Measurements from ENCODE around the gene GLMP. TPM values are rescaled to one million over a fixed set of nuclear protein-coding genes. Genes with fewer than 3 reads are reported as not detected.

Gene GLMP
- total RNA-seq, 1 experiment from 2014 or later: 135 TPM

DNA sequence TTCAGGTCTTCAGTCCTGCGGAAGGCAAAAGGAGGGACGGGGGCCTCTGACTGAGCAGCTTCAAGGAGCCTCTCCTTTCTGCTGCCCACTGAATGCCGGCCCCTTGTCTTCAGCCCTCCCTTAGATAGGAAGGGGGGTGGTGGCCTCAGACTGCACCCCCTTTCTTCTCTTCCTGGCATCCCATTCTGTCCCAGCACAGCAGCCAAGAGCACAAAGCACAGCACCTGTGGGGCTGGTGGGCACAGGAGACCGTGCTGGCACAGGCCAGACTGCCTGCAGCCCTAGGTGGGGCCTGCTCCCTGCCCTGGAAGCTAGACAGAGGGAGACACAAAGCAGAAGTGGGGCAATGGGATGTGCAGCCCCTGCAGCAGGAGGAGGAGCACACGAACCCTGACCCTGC lies 45.9 kb downstream of the GLMP start:
- DNase-seq (ENCODE audit: low spot score): no peak

DNA sequence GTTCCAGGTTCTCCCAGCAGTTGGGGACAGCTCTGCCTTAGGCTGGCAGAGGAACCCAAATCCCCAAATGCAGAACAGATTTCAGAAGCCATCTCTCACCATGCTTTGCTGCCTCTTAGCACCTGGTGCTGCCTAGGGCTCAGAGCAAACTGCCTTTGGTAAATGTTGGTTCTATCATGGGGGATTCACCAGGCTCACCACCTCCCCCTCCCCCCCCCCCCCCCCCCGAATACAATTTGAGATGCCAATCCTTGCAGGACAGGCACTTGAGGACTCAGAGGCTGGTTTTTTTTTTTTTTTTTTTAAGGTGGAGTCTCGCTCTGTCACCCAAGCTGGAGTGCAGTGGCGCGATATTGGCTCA lies 47.2 kb downstream of the GLMP start:
- DNase-seq (ENCODE audit: low spot score): no peak

DNA sequence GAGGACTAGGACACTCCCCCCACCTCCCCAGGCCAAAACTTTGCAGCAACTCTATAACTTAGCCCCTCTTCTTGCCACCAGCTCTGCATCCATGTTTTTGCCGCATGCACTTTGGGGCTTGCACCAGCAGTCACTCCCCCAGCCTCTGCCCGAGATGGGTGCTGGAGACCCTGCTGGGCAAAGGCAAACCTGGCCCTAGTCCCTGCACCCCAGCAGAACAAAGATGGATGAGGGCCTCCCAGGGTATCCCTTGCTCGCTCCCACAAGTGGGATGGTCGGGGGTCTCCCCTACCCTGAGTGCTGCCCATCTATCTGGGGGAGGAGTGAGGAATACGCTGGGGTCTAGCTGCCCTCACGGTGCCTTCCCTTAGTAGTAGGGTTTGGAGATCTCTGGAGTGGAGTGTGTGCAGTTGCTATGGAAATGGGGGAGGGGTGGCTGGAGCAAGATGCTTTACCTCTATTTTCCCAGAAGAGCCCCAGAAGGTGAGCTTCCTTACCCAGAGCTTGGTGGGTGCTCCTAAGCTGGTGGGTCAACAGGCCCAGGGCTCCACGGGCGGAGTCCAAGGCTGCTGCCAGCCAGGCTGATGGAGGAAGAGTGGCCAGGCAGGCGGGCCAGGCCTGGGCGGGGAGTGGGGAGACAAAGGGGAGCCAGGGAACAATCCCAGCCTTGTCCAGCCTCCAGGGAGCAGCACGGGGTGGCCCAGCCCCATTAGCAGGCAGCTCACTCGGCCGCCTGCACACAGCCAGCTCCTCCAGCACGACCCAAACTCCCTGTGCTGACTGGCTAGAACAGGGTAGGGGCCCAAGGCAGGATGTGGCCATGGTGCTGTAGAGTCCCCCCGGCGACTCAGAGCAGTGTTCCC lies 47.8 kb downstream of the GLMP start, which contains the start of gene PAQR6:
TSS of gene PAQR6 (minus strand) at position 597 of the 863 bp plus-strand sequence. CDS start 1,325 bp downstream, outside the sequence.
- DNase-seq (ENCODE audit: low spot score): peak; percentile 41

DNA sequence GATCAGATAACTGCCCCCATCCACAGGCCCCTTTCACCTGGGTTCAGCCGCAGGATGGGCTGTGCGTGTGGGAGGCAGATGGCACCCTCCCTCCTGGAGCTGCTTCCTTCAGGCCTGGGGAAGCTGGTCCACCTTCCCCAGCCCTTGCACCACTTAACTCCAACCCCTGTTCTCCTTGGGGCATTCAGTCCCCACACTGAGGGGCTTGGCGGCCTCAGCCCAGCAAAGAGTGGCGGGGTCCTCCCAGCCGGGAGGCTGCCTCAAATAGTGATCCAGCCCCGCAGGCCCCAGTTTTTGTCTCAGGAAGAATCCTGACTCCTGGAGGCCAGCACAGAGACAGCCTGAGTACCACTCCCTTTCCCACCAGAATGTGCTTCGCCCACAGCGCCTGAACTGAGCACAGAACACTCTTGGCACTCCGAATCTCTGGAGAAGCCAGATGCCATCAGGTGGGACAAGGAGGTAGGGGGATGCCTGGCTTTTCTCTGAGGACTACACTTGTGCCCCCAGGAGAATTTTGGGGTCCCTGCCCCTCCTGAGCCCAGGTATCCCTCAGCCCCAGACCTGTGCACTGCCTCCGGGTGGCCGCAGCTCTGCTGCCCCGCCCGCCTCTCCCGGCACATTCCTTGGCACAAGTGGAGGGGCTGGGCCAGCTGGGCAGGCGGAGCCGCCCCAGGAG lies 48.6 kb downstream of the GLMP start:
- no peak for DNase-seq (ENCODE audit: low spot score)

DNA sequence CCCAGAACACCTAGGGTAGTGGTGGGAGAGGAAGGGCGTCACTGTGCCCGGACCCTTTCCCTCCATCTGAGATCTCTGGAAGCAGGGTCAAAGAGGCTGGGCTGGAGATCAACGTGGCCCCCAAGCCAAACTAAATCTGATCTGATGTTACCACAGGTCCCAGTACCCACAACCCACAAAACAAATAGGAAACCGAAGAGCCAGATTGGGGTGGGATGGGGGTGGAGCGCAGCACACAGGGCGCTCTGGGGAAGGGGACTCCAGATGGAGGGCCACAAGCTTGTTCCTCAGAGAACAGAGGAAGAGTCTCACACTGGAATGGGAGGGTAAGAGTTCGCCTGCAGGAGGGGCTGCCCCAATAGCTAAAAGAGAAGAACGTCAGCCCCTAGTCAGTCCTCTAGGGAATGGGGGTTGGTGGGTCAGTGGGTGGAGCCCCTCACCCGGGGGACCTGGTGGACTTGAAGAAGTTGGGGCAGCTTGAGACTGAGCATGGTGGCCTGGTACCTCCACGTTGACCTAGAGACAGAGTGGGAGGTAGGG lies 49.2 kb downstream of the GLMP start:
- no peak for DNase-seq (ENCODE audit: low spot score)

DNA sequence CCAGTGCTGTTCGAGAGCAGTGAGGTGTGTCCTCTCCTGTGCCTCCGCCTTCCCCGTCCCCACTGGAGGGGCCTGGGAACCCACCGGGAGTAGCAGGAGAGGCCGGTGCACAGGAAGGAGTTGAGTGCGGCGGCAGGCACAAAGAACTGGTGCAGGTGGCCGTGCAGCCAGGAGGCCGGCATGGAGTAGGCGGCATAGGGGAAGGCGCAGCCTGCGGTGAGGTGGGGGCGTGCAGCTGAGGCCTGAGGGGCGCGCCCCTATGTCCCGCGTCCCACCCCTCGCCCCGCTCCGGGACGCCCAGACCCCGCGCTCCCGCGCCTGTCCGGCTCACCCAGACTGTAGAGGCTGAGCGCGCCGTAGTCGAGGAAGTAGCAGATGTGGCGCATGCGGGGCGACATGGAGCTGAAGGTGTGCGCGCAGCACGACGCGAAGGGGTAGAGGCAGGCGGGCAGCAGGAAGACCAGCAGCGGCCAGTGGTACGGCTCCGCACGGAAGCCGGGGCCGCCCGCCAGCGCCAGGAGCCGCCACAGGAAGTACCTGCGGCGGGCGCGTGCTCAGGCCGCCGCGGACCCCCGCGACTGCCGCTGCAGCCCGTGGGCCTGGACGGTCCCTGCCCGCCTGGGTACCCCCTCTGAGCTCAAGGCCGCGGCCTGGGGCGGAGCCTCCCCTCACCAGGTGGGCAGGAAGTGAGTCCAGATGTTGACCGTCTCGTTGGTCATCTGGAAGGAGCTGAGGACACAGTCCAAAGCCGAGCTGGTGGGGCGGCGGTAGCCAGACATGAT lies 49.8 kb downstream of the GLMP start:
- DNase-seq (ENCODE audit: low spot score): no peak

DNA sequence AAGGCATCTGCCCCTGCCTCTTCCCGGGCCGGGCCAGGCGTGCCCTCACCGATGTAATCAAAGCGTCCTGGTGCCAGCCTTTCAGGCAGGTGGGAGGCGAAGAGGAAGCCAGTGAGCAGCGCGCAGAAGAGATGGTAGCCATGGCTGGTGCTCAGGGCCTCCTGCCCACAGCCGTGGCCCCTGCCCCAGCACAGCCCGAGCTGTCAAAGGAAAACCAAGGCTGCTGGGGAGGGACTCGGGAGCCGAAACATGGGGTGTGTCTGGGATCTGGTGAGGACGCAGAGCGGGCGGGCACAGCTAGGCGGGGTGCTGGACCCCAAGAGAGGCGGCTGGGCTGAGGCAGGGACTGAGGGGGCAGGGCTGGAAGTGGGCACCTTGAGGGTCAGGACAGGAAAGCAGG lies 50.8 kb downstream of the GLMP start:
- DNase-seq (ENCODE audit: low spot score): no peak

DNA sequence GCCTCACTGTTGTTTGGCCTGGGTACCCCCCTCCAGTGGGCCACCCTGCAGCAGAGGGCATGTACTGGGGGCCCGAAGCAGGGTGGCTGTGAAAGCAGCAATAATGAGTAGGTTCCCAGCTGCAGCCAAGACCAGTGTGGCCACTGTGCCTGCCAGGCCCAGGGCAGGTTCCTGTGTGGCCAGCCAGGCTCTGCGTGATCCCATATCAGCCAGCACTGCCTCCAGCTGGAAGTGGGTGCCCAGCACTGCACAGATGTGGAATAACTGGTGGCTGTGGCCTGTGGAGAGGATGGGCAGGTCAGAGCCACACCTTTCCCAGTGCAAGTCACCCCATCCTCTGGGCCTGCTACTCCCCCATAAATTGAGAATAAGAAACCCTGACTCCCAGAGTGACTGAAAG lies 51.4 kb downstream of the GLMP start:
- no peak for DNase-seq (ENCODE audit: low spot score)

DNA sequence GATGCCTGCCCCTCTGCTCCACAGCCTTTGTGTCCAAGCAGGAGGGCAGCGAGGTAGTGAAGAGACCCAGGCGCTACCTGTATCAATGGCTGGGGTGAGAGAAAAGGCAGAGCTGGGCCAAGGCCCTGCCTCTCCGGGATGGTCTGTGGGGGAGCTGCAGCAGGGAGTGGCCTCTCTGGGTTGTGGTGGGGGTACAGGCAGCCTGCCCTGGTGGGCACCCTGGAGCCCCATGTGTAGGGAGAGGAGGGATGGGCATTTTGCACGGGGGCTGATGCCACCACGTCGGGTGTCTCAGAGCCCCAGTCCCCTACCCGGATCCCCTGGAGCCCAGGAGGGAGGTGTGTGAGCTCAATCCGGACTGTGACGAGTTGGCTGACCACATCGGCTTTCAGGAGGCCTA lies 52.7 kb downstream of the GLMP start:
- DNase-seq (ENCODE audit: low spot score): no peak

Other genes with a start within 250 kb of the GLMP start
- gene UBQLN4, start 241.9 kb downstream of the GLMP start, total RNA-seq (2014; rRNA removed; shearing (Covaris generic)): 35.9 and 37.1 TPM in 2 replicates
- gene LAMTOR2, start 240.9 kb downstream of the GLMP start, total RNA-seq (2014; rRNA removed; shearing (Covaris generic)): 179 TPM in 2 replicates
- gene RAB25, start 234.5 kb downstream of the GLMP start, total RNA-seq (2014; rRNA removed; shearing (Covaris generic)): 0.12 TPM in 1 of 2 replicates, not detected in the other
- gene MEX3A, start 213.2 kb downstream of the GLMP start, total RNA-seq (2014; rRNA removed; shearing (Covaris generic)): 11.2 and 12.5 TPM in 2 replicates
- 1,695 and 2,065 TPM in 2 replicates for gene LMNA, start 181.0 kb downstream of the GLMP start, total RNA-seq (2014; rRNA removed; shearing (Covaris generic))
- gene SEMA4A, start 142.1 kb downstream of the GLMP start, total RNA-seq (2014; rRNA removed; shearing (Covaris generic)): 0.31 TPM in 1 of 2 replicates, not detected in the other
- 25.2 and 35.8 TPM in 2 replicates for gene SLC25A44, start 101.6 kb downstream of the GLMP start, total RNA-seq (2014; rRNA removed; shearing (Covaris generic))
- gene PMF1, start 82.7 kb downstream of the GLMP start, total RNA-seq (2014; rRNA removed; shearing (Covaris generic)): 184 and 210 TPM in 2 replicates
- gene BGLAP, start 53.5 kb downstream of the GLMP start, total RNA-seq (2014; rRNA removed; shearing (Covaris generic)): 0.34 and 2.3 TPM in 2 replicates
- 2.0 and 3.1 TPM in 2 replicates for gene PAQR6, start 47.6 kb downstream of the GLMP start, total RNA-seq (2014; rRNA removed; shearing (Covaris generic))
- gene SMG5, start 12.9 kb downstream of the GLMP start, total RNA-seq (2014; rRNA removed; shearing (Covaris generic)): 113 and 116 TPM in 2 replicates
- 7.9 and 8.6 TPM in 2 replicates for gene TMEM79, start 11.4 kb downstream of the GLMP start, total RNA-seq (2014; rRNA removed; shearing (Covaris generic))
- gene VHLL, start 3.6 kb upstream of the GLMP start, total RNA-seq (2014; rRNA removed; shearing (Covaris generic)): not detected in 2 replicates
- 1,101 and 1,191 TPM in 2 replicates for gene CCT3, start 42.6 kb upstream of the GLMP start, total RNA-seq (2014; rRNA removed; shearing (Covaris generic))
- gene TSACC, start 42.8 kb upstream of the GLMP start, total RNA-seq (2014; rRNA removed; shearing (Covaris generic)): 3.5 and 9.4 TPM in 2 replicates
- gene RHBG, start 73.5 kb upstream of the GLMP start, total RNA-seq (2014; rRNA removed; shearing (Covaris generic)): not detected in 2 replicates
- gene MEF2D, start 205.1 kb upstream of the GLMP start, total RNA-seq (2014; rRNA removed; shearing (Covaris generic)): 14.6 and 22.2 TPM in 2 replicates